ENCODE results near the gene FEZF2.

FEZF2 gene

GRCh38 chr3:62373215-62373614 is at the start of gene FEZF2:
Gene FEZF2, minus strand, starts transcription at chr3:62373550. Its CDS starts 682 bp downstream, at chr3:62372868.
- DNase-seq = no peak

GRCh38 chr3:62421207-62421606 is 47.9 kb upstream of the FEZF2 start:
- no peak for DNase-seq

- no peak for DNase-seq
Measured at GRCh38 chr3:62416144-62416543, 42.8 kb upstream of the FEZF2 start.

- peak in 2 of 14 donors; percentile 14 to 74 for DNase-seq
Measured at GRCh38 chr3:62415312-62415801, 42.0 kb upstream of the FEZF2 start.

- DNase-seq = no peak
Measured at GRCh38 chr3:62414786-62415185, 41.4 kb upstream of the FEZF2 start.

- no peak for DNase-seq
Measured at GRCh38 chr3:62413687-62414086, 40.3 kb upstream of the FEZF2 start.

- DNase-seq = no peak
Measured at GRCh38 chr3:62406945-62407344, 33.6 kb upstream of the FEZF2 start.

- DNase-seq = no peak
Measured at GRCh38 chr3:62405566-62405965, 32.2 kb upstream of the FEZF2 start.

- DNase-seq = no peak
Measured at GRCh38 chr3:62405135-62405534, 31.8 kb upstream of the FEZF2 start.

- DNase-seq = no peak
Measured at GRCh38 chr3:62404321-62404720, 31.0 kb upstream of the FEZF2 start.

GRCh38 chr3:62403765-62404164 is 30.4 kb upstream of the FEZF2 start:
- no peak for DNase-seq

GRCh38 chr3:62392626-62393292 is 19.4 kb upstream of the FEZF2 start:
- no peak for DNase-seq

GRCh38 chr3:62387251-62387650 is 13.9 kb upstream of the FEZF2 start:
- DNase-seq = no peak

GRCh38 chr3:62379321-62379798 is 6.0 kb upstream of the FEZF2 start:
- DNase-seq = no peak

GRCh38 chr3:62378921-62379320 is 5.6 kb upstream of the FEZF2 start:
- DNase-seq = no peak

GRCh38 chr3:62378311-62378789 is 5.0 kb upstream of the FEZF2 start:
- no peak for DNase-seq

- no peak for DNase-seq
Measured at GRCh38 chr3:62376906-62377877, 3.8 kb upstream of the FEZF2 start.

- DNase-seq = no peak
Measured at GRCh38 chr3:62376454-62376720, 3.0 kb upstream of the FEZF2 start.

GRCh38 chr3:62375655-62376453 is 2.5 kb upstream of the FEZF2 start:
- DNase-seq = no peak

- no peak for DNase-seq
Measured at GRCh38 chr3:62374341-62375218, 1.2 kb upstream of the FEZF2 start.

GRCh38 chr3:62373714-62374333 is 474 bp upstream of the FEZF2 start:
- DNase-seq = no peak

Data from C1 segment of cervical spinal cord (tissue), 14 donors.